ENCODE results near the gene COLQ.

COLQ gene

DNA sequence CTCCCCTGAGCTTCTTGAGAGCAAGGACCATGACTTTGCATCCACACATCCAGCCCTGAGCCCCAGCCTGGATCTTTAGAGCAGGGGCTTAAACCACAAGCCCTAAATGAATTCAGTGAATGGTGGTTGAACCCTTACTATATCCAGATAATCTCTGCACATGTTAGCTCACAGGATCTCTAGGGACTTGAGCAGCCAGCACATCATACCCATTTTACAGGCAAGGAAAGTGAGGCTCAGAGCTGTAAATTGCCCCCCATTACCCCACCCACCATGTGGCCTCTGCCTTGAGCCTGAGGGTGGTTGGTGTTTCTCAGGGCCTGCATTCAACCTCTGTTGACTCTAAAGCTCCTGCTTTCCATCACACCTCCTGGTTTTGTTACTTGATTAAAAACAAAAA lies 66.5 kb downstream of the COLQ start:
- DNase-seq (ENCODE audit: low read depth) = no peak

DNA sequence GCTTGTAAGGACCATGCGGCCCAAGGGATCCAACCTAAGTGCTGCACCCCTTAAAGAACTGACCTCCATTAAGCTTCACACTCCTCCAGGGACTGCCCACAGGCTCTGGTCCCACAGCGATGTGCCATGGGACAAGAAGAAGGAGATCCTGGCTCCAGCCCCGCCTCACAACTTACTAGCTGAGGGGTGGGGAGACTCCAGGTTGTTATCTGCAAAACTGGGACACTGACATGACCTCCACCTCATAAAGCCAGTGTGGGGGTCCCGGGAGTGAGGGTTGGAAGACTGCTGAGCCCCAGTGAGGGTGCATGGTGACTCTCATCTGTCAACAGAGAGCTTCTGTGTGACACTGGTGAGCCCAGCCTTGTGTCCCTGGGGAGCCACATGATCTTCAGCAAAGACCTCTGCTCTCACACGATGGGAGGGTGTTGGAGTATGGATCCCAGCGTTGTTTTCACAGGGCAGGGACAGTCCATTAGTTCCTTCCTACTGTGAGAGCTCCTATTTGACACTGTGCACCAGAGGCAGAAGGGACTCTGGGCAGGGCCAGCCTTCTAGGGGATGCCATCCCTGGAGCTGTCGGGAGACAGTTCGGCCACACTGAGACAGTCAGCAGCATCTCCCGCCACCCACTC lies 67.4 kb downstream of the COLQ start:
- DNase-seq (ENCODE audit: low read depth) = no peak

DNA sequence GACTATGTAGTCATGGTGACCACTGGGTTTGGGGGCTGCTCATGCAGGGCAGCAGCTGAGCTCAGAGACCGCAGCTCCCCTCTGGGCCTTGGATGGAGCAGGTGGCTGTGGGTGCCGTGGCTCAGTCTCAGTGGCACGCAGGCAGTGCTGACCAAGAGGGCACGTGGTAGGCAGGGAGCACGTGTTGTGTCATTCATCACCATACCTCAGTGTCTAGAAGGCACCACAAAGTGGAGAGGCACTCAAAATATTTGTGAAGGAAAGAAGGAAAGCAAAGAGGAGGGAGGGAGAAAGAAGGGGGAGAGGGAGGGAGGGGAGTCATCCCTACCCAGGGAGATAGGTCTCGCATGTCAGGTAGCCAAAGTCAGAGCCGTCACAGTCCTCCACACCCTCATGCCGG lies 68.0 kb downstream of the COLQ start:
- DNase-seq (ENCODE audit: low read depth) = no peak

- no peak for DNase-seq (ENCODE audit: low read depth)
Measured at GRCh38 chr3:15452961-15453360, 68.5 kb downstream of the COLQ start.

DNA sequence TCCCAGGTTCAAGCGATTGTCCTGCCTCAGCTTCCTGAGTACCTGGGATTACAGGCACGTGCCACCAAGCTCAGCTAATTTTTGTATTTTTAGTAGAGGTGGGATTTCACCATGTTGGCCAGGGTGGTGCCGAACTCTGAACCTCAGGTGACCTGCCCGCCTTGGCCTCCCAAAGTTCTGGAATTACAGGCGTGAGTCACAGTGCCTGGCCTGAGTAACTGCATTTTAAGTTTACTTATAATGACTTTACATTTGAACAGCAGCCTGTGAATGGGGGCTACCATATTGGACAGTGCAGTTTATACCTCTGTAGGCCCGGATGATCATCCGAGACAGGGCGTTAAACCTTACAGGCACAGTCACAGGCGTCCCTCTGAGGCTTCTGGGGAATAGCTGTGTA lies 69.3 kb downstream of the COLQ start:
- DNase-seq (ENCODE audit: low read depth) = no peak

DNA sequence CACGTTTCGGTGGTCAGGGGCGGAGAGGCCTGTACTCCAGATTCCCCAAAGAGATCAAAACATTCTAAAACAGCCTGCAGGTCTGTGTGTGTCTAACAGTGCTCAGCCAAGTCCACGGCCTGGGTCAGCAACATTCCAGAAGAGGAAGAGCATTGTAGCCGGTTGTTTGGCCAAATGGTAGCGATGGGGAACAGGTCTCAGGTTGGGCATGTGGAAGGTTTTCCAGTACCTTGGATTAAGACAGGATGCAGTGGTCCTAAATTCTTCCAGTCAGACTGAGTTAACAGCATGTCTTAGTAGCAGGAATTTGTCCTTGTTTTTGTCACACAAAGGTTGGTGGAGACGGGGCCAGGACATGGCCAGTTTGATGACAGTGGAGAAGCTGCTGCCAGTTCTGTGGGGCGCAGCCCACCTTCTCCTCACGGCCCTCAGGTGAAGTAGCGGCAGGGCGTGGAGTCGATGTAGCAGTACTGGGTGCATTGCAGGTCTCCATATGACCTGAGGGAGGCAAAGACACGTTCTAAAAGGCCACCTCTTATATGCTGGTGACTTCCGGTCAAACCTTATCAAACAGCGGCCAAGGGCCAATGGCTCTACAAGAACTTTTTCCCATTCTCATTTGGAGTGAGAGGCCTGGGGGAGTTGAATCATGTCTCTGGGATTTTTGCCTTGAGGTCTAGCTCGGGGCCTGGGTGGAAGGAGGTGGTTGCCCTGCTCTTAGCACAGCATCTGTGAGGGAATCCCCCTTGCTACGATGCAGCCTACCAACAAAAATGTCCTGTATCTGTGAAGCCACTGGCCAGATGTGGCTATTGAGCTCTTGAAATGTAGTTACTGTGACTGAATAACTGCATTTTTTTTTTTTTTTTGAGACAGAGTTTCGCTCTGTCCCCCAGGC lies 70.0 kb downstream of the COLQ start:
- no peak for DNase-seq (ENCODE audit: low read depth)

- no peak for DNase-seq (ENCODE audit: low read depth)
Measured at GRCh38 chr3:15450438-15451215, 70.9 kb downstream of the COLQ start.

- DNase-seq (ENCODE audit: low read depth) = no peak
Measured at GRCh38 chr3:15449489-15450224, 71.8 kb downstream of the COLQ start.

GRCh38 chr3:15443826-15444524 lies 77.5 kb downstream of the COLQ start:
- no peak for DNase-seq (ENCODE audit: low read depth)

DNA sequence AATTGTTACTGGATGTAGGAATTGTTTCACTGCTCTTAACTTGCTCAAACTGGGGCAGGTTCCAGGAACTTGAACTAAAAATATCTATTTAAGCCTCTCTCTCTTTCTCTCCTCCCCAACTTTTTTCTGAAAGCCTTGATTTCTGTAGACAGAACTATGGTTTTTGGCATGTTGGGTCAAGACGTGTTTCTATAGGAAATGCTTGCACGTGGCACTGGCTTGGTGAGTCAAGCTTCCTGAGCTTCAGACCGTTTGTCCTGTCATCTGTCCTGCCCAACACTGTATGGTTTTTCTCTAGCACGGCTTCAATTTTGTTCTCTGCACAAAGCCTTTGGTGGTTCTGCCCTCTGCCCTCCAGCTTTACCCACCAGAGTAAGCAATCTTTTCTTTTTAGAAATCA lies 80.6 kb downstream of the COLQ start:
- no peak for DNase-seq (ENCODE audit: low read depth)

DNA sequence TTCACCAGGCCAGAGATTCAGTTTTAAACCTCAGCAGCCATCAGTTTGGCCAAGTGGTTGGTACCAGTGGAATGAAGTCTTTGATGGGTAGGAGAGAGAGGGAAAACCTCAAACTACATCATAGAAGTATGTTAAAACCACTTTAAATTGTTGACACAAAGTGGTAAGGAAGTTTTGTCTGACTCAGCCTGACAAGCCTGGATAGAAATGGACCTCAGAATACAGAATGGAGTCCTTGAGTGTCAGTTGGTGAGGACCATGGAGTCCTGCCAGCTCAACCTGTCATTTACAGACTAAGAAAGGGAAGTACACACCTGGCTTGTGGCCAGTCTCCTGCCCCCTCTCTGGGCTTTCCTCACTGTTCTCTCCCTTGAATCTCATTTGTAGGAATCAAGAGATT lies 82.0 kb downstream of the COLQ start:
- no peak for DNase-seq (ENCODE audit: low read depth)

GRCh38 chr3:15438983-15439382 lies 82.5 kb downstream of the COLQ start:
- DNase-seq (ENCODE audit: low read depth) = no peak

GRCh38 chr3:15436246-15436645 lies 85.3 kb downstream of the COLQ start:
- DNase-seq (ENCODE audit: low read depth) = no peak

GRCh38 chr3:15434756-15435155 lies 86.8 kb downstream of the COLQ start:
- no peak for DNase-seq (ENCODE audit: low read depth)

- DNase-seq (ENCODE audit: low read depth) = no peak
Measured at GRCh38 chr3:15433531-15433930, 88.0 kb downstream of the COLQ start.

DNA sequence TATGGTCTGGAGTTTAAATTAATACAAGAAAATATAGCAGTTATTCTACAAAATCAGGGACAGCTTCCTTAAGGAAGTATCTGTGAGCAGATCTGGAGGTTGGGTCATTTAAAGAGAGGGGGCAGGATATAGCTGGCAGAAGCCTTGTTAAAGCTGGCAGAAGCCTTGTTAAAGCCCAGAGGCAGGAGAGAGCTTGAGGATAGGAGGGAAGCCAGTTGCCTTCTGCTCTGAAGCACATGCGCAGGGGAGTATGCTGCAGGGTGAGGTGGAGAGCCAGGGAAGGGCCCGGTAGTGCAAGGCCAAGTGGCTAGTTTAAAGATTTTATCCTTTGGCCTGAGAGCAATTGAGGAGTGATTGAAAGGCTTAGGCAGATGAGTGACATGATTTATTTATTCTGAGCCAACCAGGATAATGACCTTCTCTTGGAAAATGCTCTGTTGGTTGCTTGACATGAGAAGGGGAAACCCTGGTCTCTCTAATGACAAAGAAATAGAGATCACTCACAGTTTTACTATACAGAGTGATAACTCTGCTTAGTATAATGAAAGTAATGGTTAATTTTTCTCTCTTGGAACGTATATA lies 90.2 kb downstream of the COLQ start:
- no peak for DNase-seq (ENCODE audit: low read depth)

- no peak for DNase-seq (ENCODE audit: low read depth)
Measured at GRCh38 chr3:15430624-15431023, 90.9 kb downstream of the COLQ start.

- DNase-seq (ENCODE audit: low read depth) = no peak
Measured at GRCh38 chr3:15429080-15429479, 92.4 kb downstream of the COLQ start.

DNA sequence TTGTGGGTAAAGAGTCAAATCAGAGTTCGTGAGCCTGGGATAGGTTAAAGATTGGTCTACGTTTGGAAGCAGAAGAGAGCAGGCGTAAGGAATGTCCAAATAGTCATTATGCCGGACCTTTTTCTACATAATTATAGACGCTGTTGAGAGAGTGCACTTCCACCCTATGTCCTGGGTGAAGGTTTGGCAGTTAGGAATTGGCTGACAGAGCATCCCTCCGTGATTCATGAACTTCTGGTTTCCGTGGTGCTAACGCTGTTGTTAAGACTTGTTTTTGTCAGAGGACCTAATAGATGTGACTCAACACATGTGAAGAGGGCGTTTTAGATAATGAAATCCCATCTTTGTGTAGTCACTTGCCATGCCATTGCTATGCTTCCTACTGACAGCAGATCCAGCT lies 93.0 kb downstream of the COLQ start:
- no peak for DNase-seq (ENCODE audit: low read depth)

DNA sequence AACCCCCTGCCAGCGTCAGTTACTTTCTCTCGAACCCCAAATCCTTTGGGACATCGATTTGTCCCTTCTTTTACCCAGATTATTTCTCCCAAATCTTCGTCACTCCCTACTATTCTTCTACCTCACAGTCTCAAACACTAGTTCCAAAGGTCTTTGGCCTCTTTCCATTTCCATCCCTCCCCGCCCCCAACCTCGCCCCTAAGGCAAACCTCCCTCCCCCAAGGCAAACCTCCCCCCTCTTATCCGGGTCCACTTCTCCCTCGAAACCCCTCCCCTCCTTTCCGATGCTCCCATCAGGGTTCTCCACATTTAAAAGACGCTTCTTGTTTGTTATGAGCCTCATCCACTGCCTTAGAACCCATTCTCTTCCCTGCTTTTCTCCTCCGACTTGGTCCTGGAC lies 93.5 kb downstream of the COLQ start:
- DNase-seq (ENCODE audit: low read depth) = no peak

DNA sequence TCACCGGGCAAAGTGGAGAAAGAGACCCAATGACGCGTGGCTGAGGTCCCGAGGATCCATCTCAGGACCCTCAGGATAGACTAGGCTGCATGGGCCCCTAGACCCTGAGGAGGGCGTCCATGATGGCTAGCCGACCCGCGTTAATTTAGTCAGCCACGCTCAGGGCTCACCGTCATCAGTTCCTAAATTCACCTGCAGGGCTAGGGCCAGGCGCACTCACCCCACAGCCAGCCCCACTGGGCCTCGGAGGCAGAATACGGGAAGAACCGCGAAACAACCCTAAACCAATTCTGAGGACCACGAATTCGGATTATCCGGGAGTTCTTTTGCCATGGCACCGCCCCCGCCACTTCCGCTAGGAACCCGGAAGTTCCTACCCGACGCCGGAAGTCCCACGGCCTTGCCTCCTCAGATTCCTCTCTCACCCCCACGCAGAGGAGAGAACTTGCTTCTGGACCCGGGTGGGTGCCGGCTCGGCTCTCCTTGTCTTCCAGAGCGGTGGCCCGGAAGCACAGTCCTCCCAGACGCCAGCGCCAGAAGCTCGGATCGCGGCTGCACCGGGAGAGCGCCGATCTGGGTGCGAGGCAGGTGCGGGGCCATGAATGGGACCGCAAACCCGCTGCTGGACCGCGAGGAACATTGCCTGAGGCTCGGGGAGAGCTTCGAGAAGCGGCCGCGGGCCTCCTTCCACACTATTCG lies 94.2 kb downstream of the COLQ start, which contains the start of the genes EAF1 and METTL6:
EAF1 (plus strand) TSS at position 417 of the 699 bp plus-strand sequence; CDS start at position 599, 182 bp downstream.
METTL6 (minus strand) TSS at position 363 of the 699 bp plus-strand sequence. CDS start 1,033 bp downstream, outside the sequence.
- peak; percentile 83 for DNase-seq (ENCODE audit: low read depth)
